ENCODE results near the gene GPI. TPM values are rescaled to one million over a fixed set of nuclear protein-coding genes. Genes with fewer than 3 reads are reported as not detected.

The GPI gene
- polyA plus RNA-seq, 1 of the 3 experiments (the other 2 are of a cell fraction) = 144 TPM

DNA sequence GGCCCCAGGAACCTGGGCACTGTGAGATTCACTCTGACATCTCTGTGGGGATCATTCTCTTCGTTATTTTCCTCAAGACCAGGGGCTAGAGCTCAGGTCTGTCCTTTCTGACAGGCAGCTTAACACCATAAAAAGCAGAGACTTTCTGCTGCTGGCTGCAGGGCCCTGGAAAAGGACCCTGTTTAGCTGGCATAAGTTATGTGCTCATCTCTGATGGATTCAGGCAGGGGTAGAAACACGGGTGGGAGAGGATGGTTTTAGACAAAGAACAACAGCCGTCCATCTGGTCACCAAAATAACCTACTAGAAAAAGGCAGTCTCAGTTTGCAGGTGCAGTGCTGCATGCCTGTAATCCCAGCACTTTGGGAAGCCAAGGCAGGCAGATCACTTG is 2.3 kb upstream of the GPI start:
- Histone ChIP-seq H3K4me2 (no peak overlapping the region), H3K79me2 (ENCODE audit: insufficient read depth) (peaks cover 26% of the 10 kb centered on the region; the same call in 1 of the 2 replicates), H3K9me3 (no peaks in the 10 kb centered on the region), H3K4me3 (ENCODE audit: low read depth in 2 of 2, low read length in 1 of 2) (no peak overlapping the region), H4K20me1 (ENCODE audit: insufficient read depth) (0 out of 2 replicates have a peak, but pooled peaks cover 3% of the 10 kb centered on the region), H3K9me2 (no peaks in the 10 kb centered on the region), H3K27me3 (ENCODE audit: insufficient read depth) (no peaks in the 10 kb centered on the region), H3K27ac (ENCODE audit: low read depth in 2 of 2, low read length in 1 of 2) (no peak overlapping the region), H3K4me1 (ENCODE audit: control insufficient read depth in 1 of 2, insufficient read depth in 2 of 2, low read depth in 1 of 2, low read length in 1 of 2) (peaks cover 21 to 28% of the 10 kb centered on the region in 2 experiments; a peak in 2 of 4 replicates), H2AFZ (ENCODE audit: low read depth) (no peak overlapping the region), H3F3A (replicated peaks; ENCODE audit: insufficient read depth) (peaks cover 18% of the 10 kb centered on the region), H3K9ac (no peak overlapping the region), H3K36me3 (replicated peaks in 1 of 2; ENCODE audit: control insufficient read depth in 1 of 2, insufficient read depth in 2 of 2, low read length in 1 of 2) (peaks cover 3 to 6% of the 10 kb centered on the region in 2 experiments)
- 65% methylated on average over 3 of the region's 3 CpGs for WGBS (ENCODE audit: low lambda C conversion rate)
- no peak for TF ChIP-seq YY1 (IDR thresholded peaks at IDR 0.05; ENCODE audit: low read depth)
- no peak for TF ChIP-seq FOXJ3 (CRISPR knock-in tag; IDR thresholded peaks at IDR 0.05)
- no peak for TF ChIP-seq RXRA (IDR thresholded peaks at IDR 0.05; ENCODE audit: borderline replicate concordance, low read depth)
- TF ChIP-seq EZH2phosphoT487 (IDR thresholded peaks at IDR 0.05; ENCODE audit: borderline replicate concordance, low read depth) = no peak
- CTCF ChIA-PET = interaction anchor here (1.1 kb wide), 1 partner anchor 16 kb away, joined by 3 read pairs; no protein-coding TSS in a partner anchor
- DNase-seq = no peak
- POLR2A ChIA-PET = interaction anchor here (0.6 kb wide), 1 partner anchor 22 kb away, joined by 4 read pairs; no protein-coding TSS in a partner anchor

- DNase-seq = no peak
- 84% methylated on average over 4 of the region's 4 CpGs for whole genome bisulfite sequencing (ENCODE audit: low lambda C conversion rate)
- Histone ChIP-seq H3K4me1 (ENCODE audit: control insufficient read depth in 1 of 2, insufficient read depth in 2 of 2, low read depth in 1 of 2, low read length in 1 of 2) (peaks cover 21 to 28% of the 10 kb centered on the region in 2 experiments; a peak in 2 of 4 replicates), H3K4me3 (ENCODE audit: low read depth in 2 of 2, low read length in 1 of 2) (no peak overlapping the region), H3K9me3 (no peaks in the 10 kb centered on the region), H3K9ac (no peak overlapping the region), H3K9me2 (no peaks in the 10 kb centered on the region), H2AFZ (ENCODE audit: low read depth) (no peak overlapping the region), H3K27ac (ENCODE audit: low read depth in 2 of 2, low read length in 1 of 2) (no peak overlapping the region), H3F3A (replicated peaks; ENCODE audit: insufficient read depth) (peaks cover 18% of the 10 kb centered on the region), H3K79me2 (ENCODE audit: insufficient read depth) (peaks cover 28% of the 10 kb centered on the region; the same call in 1 of the 2 replicates), H3K36me3 (replicated peaks in 1 of 2; ENCODE audit: control insufficient read depth in 1 of 2, insufficient read depth in 2 of 2, low read length in 1 of 2) (peaks cover 3 to 9% of the 10 kb centered on the region in 2 experiments), H3K27me3 (ENCODE audit: insufficient read depth) (no peaks in the 10 kb centered on the region), H4K20me1 (ENCODE audit: insufficient read depth) (0 out of 2 replicates have a peak, but pooled peaks cover 3% of the 10 kb centered on the region), H3K4me2 (no peak overlapping the region)
- ChIA-PET POLR2A (no interaction called here), CTCF (interaction anchor here (1.1 kb wide), 1 partner anchor 16 kb away, joined by 3 read pairs; no protein-coding TSS in a partner anchor)
- TF ChIP-seq RCOR1 (IDR thresholded peaks at IDR 0.05; ENCODE audit: low read length) (no peak), MEF2A (IDR thresholded peaks at IDR 0.05; ENCODE audit: borderline replicate concordance, low read depth) (no peak), FOSL2 (IDR thresholded peaks at IDR 0.05; ENCODE audit: borderline replicate concordance, low read depth) (no peak), TEAD4 (IDR thresholded peaks at IDR 0.05; ENCODE audit: borderline replicate concordance, insufficient read depth) (no peak), USF1 (IDR thresholded peaks at IDR 0.05; ENCODE audit: borderline replicate concordance, low read depth) (no peak), SMC3 (IDR thresholded peaks at IDR 0.05; ENCODE audit: low read depth, low read length) (no peak), GATA2 (CRISPR knock-in tag; IDR thresholded peaks at IDR 0.05) (no peak), EP300 (IDR thresholded peaks at IDR 0.05; ENCODE audit: borderline replicate concordance in 1 of 2, low read depth in 1 of 2, low read length in 1 of 2) (no peak), YY1 (IDR thresholded peaks at IDR 0.05; ENCODE audit: low read depth) (no peak), EZH2phosphoT487 (IDR thresholded peaks at IDR 0.05; ENCODE audit: borderline replicate concordance, low read depth) (no peak), NRF1 (IDR thresholded peaks at IDR 0.05; ENCODE audit: low read depth, low read length) (no peak), MXI1 (IDR thresholded peaks at IDR 0.05; ENCODE audit: low read depth, low read length) (no peak), FOXM1 (IDR thresholded peaks at IDR 0.05; ENCODE audit: low read depth) (no peak), TAF1 (IDR thresholded peaks at IDR 0.05; ENCODE audit: borderline replicate concordance, low read depth, low read length) (no peak), SIN3A (IDR thresholded peaks at IDR 0.05; ENCODE audit: borderline replicate concordance, low read depth, low read length) (no peak)
- TF ChIP-seq, protein P1, sequence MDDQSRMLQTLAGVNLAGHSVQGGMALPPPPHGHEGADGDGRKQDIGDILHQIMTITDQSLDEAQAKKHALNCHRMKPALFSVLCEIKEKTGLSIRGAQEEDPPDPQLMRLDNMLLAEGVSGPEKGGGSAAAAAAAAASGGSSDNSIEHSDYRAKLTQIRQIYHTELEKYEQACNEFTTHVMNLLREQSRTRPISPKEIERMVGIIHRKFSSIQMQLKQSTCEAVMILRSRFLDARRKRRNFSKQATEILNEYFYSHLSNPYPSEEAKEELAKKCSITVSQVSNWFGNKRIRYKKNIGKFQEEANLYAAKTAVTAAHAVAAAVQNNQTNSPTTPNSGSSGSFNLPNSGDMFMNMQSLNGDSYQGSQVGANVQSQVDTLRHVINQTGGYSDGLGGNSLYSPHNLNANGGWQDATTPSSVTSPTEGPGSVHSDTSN (IDR thresholded peaks at IDR 0.05) = no peak
Observed at GRCh38 chr19:34363094-34363493, 1.9 kb upstream of the GPI start.
